ENCODE data around the gene PGRMC2.

The PGRMC2 gene

DNA sequence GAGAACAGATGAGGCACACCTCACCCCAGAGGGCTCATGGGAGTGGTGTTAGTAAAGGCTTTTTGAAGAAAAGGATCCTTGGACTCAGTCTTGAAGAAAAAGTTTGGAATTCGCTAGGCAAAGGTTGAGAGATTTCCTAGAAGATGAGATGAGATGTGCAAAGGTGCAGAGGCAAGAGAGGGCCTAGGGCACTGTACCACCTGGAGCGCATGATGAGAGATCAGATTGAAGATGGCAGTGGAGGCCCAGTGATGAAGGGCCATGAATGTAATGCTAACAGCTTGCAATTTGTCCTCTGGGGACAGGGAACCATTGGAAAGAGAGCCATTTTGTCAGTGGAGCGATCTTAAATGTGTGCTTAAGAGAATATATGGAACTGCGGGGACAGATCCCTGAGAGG lies 45.0 kb downstream of the PGRMC2 start:
- H3K4me3 ChIP-seq (ENCODE audit: low read depth, low read length) = no peak overlapping the region
- DNase-seq (ENCODE audit: low read depth) = no peak
- TF ChIP-seq, protein P1, sequence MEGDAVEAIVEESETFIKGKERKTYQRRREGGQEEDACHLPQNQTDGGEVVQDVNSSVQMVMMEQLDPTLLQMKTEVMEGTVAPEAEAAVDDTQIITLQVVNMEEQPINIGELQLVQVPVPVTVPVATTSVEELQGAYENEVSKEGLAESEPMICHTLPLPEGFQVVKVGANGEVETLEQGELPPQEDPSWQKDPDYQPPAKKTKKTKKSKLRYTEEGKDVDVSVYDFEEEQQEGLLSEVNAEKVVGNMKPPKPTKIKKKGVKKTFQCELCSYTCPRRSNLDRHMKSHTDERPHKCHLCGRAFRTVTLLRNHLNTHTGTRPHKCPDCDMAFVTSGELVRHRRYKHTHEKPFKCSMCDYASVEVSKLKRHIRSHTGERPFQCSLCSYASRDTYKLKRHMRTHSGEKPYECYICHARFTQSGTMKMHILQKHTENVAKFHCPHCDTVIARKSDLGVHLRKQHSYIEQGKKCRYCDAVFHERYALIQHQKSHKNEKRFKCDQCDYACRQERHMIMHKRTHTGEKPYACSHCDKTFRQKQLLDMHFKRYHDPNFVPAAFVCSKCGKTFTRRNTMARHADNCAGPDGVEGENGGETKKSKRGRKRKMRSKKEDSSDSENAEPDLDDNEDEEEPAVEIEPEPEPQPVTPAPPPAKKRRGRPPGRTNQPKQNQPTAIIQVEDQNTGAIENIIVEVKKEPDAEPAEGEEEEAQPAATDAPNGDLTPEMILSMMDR (IDR thresholded peaks at IDR 0.05; ENCODE audit: low read depth, low read length) = no peak
- TF ChIP-seq POLR2A (IDR thresholded peaks at IDR 0.05; ENCODE audit: extremely low read depth, insufficient read length) (no peak), MYC (IDR thresholded peaks at IDR 0.05; ENCODE audit: low read depth, low read length) (no peak)
- TF ChIP-seq, protein P2, sequence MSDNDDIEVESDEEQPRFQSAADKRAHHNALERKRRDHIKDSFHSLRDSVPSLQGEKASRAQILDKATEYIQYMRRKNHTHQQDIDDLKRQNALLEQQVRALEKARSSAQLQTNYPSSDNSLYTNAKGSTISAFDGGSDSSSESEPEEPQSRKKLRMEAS (IDR thresholded peaks at IDR 0.05; ENCODE audit: low read depth, low read length) = no peak

DNA sequence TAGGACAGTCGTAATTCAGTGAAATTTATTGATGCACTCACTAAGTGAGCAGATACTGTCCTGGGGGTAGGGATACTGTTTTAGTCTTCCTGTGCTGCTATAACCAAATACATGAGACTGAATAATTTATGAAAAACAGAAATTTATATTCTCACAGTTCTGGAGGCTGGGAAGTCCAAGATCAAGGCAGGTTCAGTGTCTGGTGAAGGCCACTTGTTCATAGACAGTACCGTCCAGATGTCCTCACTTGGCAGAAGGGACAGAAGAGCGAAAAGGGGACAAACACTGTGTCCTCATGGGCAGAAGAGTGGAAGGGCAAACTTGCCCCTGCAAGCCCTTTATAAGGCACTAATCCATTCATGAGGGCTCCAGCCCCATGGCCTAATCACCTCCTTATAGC lies 45.6 kb downstream of the PGRMC2 start:
- no peak overlapping the region for H3K4me3 ChIP-seq (ENCODE audit: low read depth, low read length)
- TF ChIP-seq POLR2A (IDR thresholded peaks at IDR 0.05; ENCODE audit: extremely low read depth, insufficient read length) = no peak
- TF ChIP-seq, protein P1 (IDR thresholded peaks at IDR 0.05; ENCODE audit: low read depth, low read length) = no peak
- TF ChIP-seq, protein P2 (IDR thresholded peaks at IDR 0.05; ENCODE audit: low read depth, low read length) = no peak
- no peak for TF ChIP-seq MYC (IDR thresholded peaks at IDR 0.05; ENCODE audit: low read depth, low read length)

DNA sequence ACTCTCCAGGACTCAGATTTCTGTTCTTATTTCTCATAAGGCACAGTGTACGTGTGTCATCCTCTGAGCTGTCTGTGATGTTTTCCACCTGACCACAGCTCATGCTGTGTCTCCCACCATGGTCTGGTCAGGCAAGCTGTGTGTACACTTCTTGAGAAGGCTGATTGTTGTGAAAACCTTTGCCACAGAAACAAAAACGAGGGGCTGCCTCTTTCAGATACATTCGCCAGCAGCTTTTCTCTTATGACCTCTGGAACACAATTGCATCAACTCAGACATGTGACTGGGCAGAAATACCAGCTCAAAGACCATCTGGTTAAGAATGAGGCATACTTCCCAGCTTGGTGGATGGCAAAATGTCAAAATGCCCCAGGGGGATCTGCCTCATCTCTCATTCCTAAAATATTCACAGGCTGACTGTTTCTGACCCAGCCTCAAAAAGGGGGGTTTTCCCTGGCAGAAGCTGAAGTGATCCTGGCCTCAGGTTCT lies 46.1 kb downstream of the PGRMC2 start:
- no peak for DNase-seq (ENCODE audit: low read depth)
- TF ChIP-seq, protein P2 (IDR thresholded peaks at IDR 0.05; ENCODE audit: low read depth, low read length) = no peak
- TF ChIP-seq POLR2A (IDR thresholded peaks at IDR 0.05; ENCODE audit: extremely low read depth, insufficient read length) (no peak), MYC (IDR thresholded peaks at IDR 0.05; ENCODE audit: low read depth, low read length) (no peak)
- TF ChIP-seq, protein P1 (IDR thresholded peaks at IDR 0.05; ENCODE audit: low read depth, low read length) = no peak
- H3K4me3 ChIP-seq (ENCODE audit: low read depth, low read length) = no peak overlapping the region

More for the DNA sequence above, 45.6 kb downstream of the PGRMC2 start:
- DNase-seq (ENCODE audit: low read depth) = no peak

DNA sequence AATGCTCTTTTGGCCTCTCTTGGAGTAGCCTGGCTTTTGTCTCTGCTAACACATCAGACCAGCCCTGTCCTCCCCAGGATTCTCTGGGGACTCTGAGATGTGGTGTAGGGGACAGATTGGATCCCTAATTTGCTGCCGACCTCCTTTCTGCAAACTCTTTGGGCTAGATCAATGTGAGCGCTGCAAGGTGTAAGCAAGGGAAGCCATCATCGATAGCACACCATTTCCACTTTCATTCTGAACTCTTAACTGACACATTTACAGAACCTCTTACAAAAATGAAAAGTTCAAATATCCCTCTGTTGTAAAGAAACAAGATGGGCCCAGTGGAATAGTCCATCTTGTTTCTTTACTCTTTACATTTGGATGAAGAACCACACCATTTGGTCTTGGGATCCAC lies 46.6 kb downstream of the PGRMC2 start:
- TF ChIP-seq, protein P1 (IDR thresholded peaks at IDR 0.05; ENCODE audit: low read depth, low read length) = no peak
- TF ChIP-seq POLR2A (IDR thresholded peaks at IDR 0.05; ENCODE audit: extremely low read depth, insufficient read length) = no peak
- TF ChIP-seq MYC (IDR thresholded peaks at IDR 0.05; ENCODE audit: low read depth, low read length) = no peak
- TF ChIP-seq, protein P2 (IDR thresholded peaks at IDR 0.05; ENCODE audit: low read depth, low read length) = no peak
- DNase-seq (ENCODE audit: low read depth) = no peak
- no peak overlapping the region for H3K4me3 ChIP-seq (ENCODE audit: low read depth, low read length)

DNA sequence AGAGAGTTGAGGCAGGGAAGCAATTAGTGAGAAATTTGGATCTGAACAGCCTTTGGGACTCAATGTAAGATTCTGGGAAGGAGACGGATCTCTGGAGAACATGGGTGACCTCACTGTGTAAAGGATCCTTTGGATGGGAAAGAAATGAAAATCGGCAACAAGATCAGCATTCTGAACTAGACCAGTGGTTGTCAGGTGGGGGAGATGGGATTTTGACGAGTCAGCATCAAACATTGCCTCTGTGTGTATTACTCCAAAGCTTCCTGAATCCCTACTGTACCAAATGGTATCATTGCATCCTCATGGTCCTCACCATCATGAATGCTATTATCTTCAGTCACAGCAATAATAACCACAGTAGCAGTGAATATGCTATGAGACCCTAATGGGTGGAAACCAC lies 52.8 kb downstream of the PGRMC2 start:
- no peak overlapping the region for H3K4me3 ChIP-seq (ENCODE audit: low read depth, low read length)
- TF ChIP-seq MYC (IDR thresholded peaks at IDR 0.05; ENCODE audit: low read depth, low read length) (no peak), POLR2A (IDR thresholded peaks at IDR 0.05; ENCODE audit: extremely low read depth, insufficient read length) (no peak)
- TF ChIP-seq, protein P1 (IDR thresholded peaks at IDR 0.05; ENCODE audit: low read depth, low read length) = no peak
- TF ChIP-seq, protein P2 (IDR thresholded peaks at IDR 0.05; ENCODE audit: low read depth, low read length) = no peak
- DNase-seq (ENCODE audit: low read depth) = no peak

Measured in NB4 (cell line).